ENCODE data around the gene RAB44. TPM values are rescaled to one million over a fixed set of nuclear protein-coding genes. Genes with fewer than 3 reads are reported as not detected.
A peak's percentile ranks its signal among the peaks of the same experiment; 100 is the strongest.

Gene RAB44
- total and polyA plus RNA-seq, 9 of the 15 experiments (the other 6 are each of a cell fraction or from before 2014, with no cell fraction given), result not detected

- TF ChIP-seq ZBTB33 (CRISPR knock-in tag; IDR thresholded peaks at IDR 0.05), result no peak
- no peak for TF ChIP-seq ASH1L (IDR thresholded peaks at IDR 0.05; ENCODE audit: borderline replicate concordance, low read depth, partially characterized antibody)
- TF ChIP-seq ZNF174 (CRISPR knock-in tag; IDR thresholded peaks at IDR 0.05), result no peak
- no peak for TF ChIP-seq ZNF197 (CRISPR knock-in tag; IDR thresholded peaks at IDR 0.05; ENCODE audit: low read depth)
- no peak for TF ChIP-seq PREB (CRISPR knock-in tag; IDR thresholded peaks at IDR 0.05)
- no peak for TF ChIP-seq TEAD4 (IDR thresholded peaks at IDR 0.05; ENCODE audit: low read length)
- no peak for TF ChIP-seq TEAD4 (CRISPR knock-in tag; IDR thresholded peaks at IDR 0.05; ENCODE audit: borderline replicate concordance)
- TF ChIP-seq ZNF12 (CRISPR knock-in tag; IDR thresholded peaks at IDR 0.05), result peak; percentile 77; the same call in 1 of the 2 replicates
- TF ChIP-seq, protein P1, sequence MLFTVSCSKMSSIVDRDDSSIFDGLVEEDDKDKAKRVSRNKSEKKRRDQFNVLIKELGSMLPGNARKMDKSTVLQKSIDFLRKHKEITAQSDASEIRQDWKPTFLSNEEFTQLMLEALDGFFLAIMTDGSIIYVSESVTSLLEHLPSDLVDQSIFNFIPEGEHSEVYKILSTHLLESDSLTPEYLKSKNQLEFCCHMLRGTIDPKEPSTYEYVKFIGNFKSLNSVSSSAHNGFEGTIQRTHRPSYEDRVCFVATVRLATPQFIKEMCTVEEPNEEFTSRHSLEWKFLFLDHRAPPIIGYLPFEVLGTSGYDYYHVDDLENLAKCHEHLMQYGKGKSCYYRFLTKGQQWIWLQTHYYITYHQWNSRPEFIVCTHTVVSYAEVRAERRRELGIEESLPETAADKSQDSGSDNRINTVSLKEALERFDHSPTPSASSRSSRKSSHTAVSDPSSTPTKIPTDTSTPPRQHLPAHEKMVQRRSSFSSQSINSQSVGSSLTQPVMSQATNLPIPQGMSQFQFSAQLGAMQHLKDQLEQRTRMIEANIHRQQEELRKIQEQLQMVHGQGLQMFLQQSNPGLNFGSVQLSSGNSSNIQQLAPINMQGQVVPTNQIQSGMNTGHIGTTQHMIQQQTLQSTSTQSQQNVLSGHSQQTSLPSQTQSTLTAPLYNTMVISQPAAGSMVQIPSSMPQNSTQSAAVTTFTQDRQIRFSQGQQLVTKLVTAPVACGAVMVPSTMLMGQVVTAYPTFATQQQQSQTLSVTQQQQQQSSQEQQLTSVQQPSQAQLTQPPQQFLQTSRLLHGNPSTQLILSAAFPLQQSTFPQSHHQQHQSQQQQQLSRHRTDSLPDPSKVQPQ (CRISPR knock-in tag; IDR thresholded peaks at IDR 0.05; ENCODE audit: borderline replicate concordance), result no peak
- TF ChIP-seq SMARCC2 (IDR thresholded peaks at IDR 0.05; ENCODE audit: low read depth), result no peak
- TF ChIP-seq ZEB2 (IDR thresholded peaks at IDR 0.05), result no peak
- no peak for TF ChIP-seq ZNF143 (CRISPR knock-in tag; IDR thresholded peaks at IDR 0.05)
- no peak for TF ChIP-seq GMEB1 (CRISPR knock-in tag; IDR thresholded peaks at IDR 0.05)
- TF ChIP-seq NEUROD1 (IDR thresholded peaks at IDR 0.05; ENCODE audit: borderline replicate concordance, low read depth, low read length, partially characterized antibody), result no peak
- peak; percentile 17 for TF ChIP-seq TAF1 (IDR thresholded peaks at IDR 0.05; ENCODE audit: control insufficient read depth, extremely low read depth, insufficient read depth, low read length, severe bottlenecking)
Observed at GRCh38 chr6:36679043-36679833, 18.4 kb upstream of the RAB44 start (continued).

Data from K562 (cell line).